Lower lobe of right lung (tissue), 2 donors: Measurements from ENCODE around the gene PDXDC1. TPM values are rescaled to one million over a fixed set of nuclear protein-coding genes. Genes with fewer than 3 reads are reported as not detected.
A peak's percentile ranks its signal among the peaks of the same experiment; 100 is the strongest.
"Not testable (repeated sequence)": the region's sequence is repeated elsewhere in the genome, so short reads cannot be mapped to it uniquely, and the experiment has no call there.

Experiments
- ATAC-seq, 2 donors: fragments of 200-7000 bp; cut with Tn5 transposase; one replicate each; pipeline ENCODE4 v1.9.1; 2020 to 2022; ENCODE audit warnings: mild to moderate bottlenecking in 2 of 2, moderate library complexity in 2 of 2
- DNase-seq: peaks from one replicate; pipeline ENCODE4 v3.0.0-alpha.2; 2020
- H3K27ac ChIP-seq: fragments of 200-600 bp; one replicate; pipeline ENCODE4 v1.8.0; 2022
- H3K27me3 ChIP-seq: fragments of 200-600 bp; one replicate; pipeline ENCODE4 v1.8.0; 2022; ENCODE audit warnings: low read depth
- H3K36me3 ChIP-seq: fragments of 200-600 bp; one replicate; pipeline ENCODE4 v1.8.0; 2022; ENCODE audit warnings: mild to moderate bottlenecking
- H3K4me1 ChIP-seq: fragments of 200-600 bp; one replicate; pipeline ENCODE4 v1.8.0; 2022
- H3K4me3 ChIP-seq: fragments of 200-600 bp; one replicate; pipeline ENCODE4 v1.8.0; 2022; ENCODE audit warnings: mild to moderate bottlenecking
- H3K9me3 ChIP-seq: fragments of 200-600 bp; one replicate; pipeline ENCODE4 v1.8.0; 2022
- CTCF ChIP-seq: fragments of 200-600 bp; IDR thresholded peaks from one replicate; pipeline ENCODE4 v1.8.0; 2022; ENCODE audit warnings: antibody characterized with exemption, mild to moderate bottlenecking
- intact Hi-C: fragments of 100-400 bp; cut with DNase I; formaldehyde crosslinking; loops from one replicate; pipeline ENCODE4 v1.11.0; 2022
- total RNA-seq: library from RNA; stranded (reverse); fragmentation: NEBNext Ultra II Directional; extraction: Animal tissue kit (Norgen Biotek cat#: 25700); gene quantifications from one replicate; pipeline ENCODE4 v1.2.1, GENCODE V29; 2021
- donor health status: DM: no; HTN: yes; CAD: no; lungs with severe emphysema.

Gene PDXDC1
- total RNA-seq, 1 donor from 2014 or later, result 103 TPM

DNA sequence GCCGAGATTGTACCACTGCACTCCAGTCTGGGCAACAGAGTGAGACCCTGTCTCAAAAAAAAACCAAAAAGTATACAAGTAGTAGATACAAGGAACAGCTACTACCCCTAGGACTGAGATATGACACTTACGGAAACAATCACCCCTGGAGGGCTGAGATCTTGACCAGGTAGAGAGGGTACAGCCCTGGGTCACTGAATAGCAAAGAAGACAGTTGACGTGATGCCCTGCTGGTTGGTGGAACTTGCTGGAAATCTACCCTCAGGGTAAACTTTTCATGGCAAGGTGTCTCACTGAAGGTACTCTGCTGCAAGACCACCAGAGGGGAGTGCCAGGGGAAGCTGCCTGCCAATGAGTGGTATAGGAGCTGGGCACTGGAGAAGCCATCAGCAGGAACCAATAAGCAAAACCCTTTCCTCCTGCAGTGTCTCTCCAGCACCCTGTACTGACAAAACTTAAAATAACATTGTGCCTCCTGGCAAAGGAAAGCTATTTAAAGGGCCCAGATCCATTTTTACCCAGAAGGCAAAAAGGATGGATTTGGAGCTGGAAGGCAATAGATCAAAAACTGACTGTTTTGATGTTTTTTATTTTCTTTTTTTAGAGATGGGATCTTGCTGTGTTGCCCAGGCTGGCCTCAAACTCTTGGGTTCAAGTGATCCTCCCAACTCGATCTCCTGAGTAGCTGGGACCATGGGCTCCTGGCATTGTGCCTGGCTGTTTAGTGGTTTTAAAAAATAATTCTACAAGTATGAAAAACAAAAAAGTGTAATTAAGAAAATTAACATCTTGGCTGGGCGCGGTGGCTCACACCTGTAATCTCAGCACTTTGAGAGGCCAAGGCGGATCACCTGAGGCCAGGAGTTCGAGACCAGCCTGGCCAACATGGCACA lies 11.3 kb upstream of the PDXDC1 start:
- no peaks in the 10 kb centered on the region for H3K4me1 ChIP-seq
- no peaks in the 10 kb centered on the region for H3K27me3 ChIP-seq
- TF ChIP-seq CTCF, result no peak
- no peaks in the 10 kb centered on the region for H3K36me3 ChIP-seq
- intact Hi-C loops, result no loop called here
- H3K4me3 ChIP-seq, result no peak overlapping the region
- H3K27ac ChIP-seq, result no peak overlapping the region
- no peak for ATAC-seq
- no peaks in the 10 kb centered on the region for H3K9me3 ChIP-seq
- no peak for DNase-seq

GRCh38 chr16:14965328-14965727 lies 9.5 kb upstream of the PDXDC1 start:
- Histone ChIP-seq H3K4me1 (no peaks in the 10 kb centered on the region), H3K36me3 (no peaks in the 10 kb centered on the region), H3K4me3 (no peak overlapping the region), H3K27ac (no peak overlapping the region), H3K9me3 (no peaks in the 10 kb centered on the region), H3K27me3 (no peaks in the 10 kb centered on the region)
- DNase-seq (no peak), ATAC-seq (no peak)
- intact Hi-C loops, result no loop called here
- no peak for TF ChIP-seq CTCF

GRCh38 chr16:14969795-14970194 lies 5.0 kb upstream of the PDXDC1 start:
- DNase-seq, H3K9me3 ChIP-seq, ATAC-seq, H3K4me1 ChIP-seq, H3K27me3 ChIP-seq, H3K4me3 ChIP-seq, intact Hi-C loops, H3K36me3 ChIP-seq, H3K27ac ChIP-seq: not testable (repeated sequence)

DNA sequence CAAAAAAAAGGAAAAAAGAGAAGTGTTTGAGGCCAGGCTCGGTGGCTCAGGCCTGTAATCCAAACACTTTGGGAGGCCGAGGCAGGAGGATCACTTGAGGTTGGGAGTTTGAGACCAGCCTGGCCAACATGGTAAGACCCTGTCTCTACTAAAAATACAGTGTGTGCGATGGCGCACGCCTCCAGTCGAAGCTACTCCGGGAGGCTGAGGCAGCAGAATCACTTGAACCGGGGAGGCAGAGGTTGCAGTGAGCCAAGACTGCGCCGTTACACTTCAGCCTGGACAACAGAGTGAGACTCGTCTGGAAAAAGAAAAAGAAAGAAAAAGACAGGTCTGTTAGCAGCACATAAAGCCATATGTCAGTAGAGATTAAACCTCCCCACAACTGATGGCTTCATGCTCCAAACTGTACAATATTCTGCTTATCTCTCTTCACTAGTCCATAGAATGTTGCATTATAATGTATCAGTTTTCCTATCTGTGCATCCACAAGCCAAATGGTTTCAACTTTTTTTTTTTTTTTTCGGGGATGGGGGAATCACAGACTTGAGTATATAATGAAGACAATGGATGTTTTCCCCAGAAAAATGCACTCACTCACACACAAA lies 3.1 kb upstream of the PDXDC1 start:
- intact Hi-C loops, H3K27ac ChIP-seq, H3K9me3 ChIP-seq, H3K27me3 ChIP-seq, H3K4me3 ChIP-seq, H3K36me3 ChIP-seq, ATAC-seq, DNase-seq: not testable (repeated sequence)
- H3K4me1 ChIP-seq, result peaks cover 17% of the 10 kb centered on the region

GRCh38 chr16:14973785-14974322 lies 972 bp upstream of the PDXDC1 start:
- H3K9me3 ChIP-seq, H3K36me3 ChIP-seq, DNase-seq, ATAC-seq, H3K27me3 ChIP-seq, intact Hi-C loops: not testable (repeated sequence)
- H3K4me1 ChIP-seq, result peaks cover 25% of the 10 kb centered on the region
- peak overlapping the region; percentile 88 for H3K27ac ChIP-seq
- H3K4me3 ChIP-seq, result peak overlapping the region; percentile 72

GRCh38 chr16:14974331-14974655 lies 533 bp upstream of the PDXDC1 start:
- intact Hi-C loops, DNase-seq, H3K27me3 ChIP-seq, ATAC-seq, H3K9me3 ChIP-seq, H3K36me3 ChIP-seq: not testable (repeated sequence)
- H3K27ac ChIP-seq, result peak overlapping the region; percentile 88
- peaks cover 29% of the 10 kb centered on the region for H3K4me1 ChIP-seq
- H3K4me3 ChIP-seq, result peak overlapping the region; percentile 72

- peak overlapping the region; percentile 88 for H3K27ac ChIP-seq
These were observed 780 bp downstream of the PDXDC1 start for GRCh38 chr16:14975418-14976194.

DNA sequence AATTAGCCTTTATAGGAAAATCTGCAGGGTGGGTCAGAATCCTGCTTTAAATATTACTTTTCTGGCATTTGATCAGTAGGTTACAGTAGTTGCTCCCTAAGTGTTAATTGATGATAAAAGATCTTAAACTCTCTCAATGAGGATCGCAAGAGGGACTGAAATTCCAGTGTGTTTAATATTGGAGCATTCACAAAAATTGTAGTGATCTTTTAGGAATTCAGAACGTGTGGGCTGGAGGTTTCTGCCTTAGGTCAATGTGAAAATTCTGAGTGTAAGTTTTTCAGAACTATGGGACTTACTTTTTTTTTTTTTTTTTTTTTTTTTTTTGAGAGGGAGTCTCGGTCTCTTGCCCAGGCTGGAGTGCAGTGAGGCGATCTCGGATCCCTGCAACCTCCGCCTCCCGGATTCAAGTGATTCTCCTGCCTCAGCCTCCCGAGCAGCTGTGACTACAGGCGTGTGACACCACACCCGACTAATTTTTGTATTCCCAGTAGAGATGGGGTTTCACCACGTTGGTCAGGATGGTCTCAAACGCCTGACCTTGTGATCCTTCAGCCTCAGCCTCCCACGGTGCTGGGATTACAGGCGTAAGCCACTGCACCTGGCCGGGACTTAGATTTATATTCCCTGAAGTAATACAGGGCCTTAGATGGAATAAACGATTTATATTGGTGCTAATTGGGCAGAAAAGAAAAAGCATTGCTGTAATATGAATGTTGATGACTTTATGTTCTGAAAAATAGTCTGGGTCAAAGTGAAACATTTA lies 2.3 kb downstream of the PDXDC1 start:
- H3K9me3 ChIP-seq, H3K4me3 ChIP-seq, H3K36me3 ChIP-seq, DNase-seq, H3K27me3 ChIP-seq, H3K27ac ChIP-seq, intact Hi-C loops, ATAC-seq: not testable (repeated sequence)
- H3K4me1 ChIP-seq, result peaks cover 32% of the 10 kb centered on the region

More at GRCh38 chr16:14975418-14976194, 780 bp downstream of the PDXDC1 start:
- H3K9me3 ChIP-seq, intact Hi-C loops, H3K36me3 ChIP-seq, H3K27me3 ChIP-seq: not testable (repeated sequence)
- H3K4me3 ChIP-seq, result peak overlapping the region; percentile 72
- peak; percentile 66 to 70 for ATAC-seq
- peak; percentile 81 for DNase-seq
- peaks cover 29% of the 10 kb centered on the region for H3K4me1 ChIP-seq

- DNase-seq, ATAC-seq, H3K27ac ChIP-seq, H3K36me3 ChIP-seq, H3K9me3 ChIP-seq, H3K4me3 ChIP-seq, H3K27me3 ChIP-seq, intact Hi-C loops: not testable (repeated sequence)
- peaks cover 33% of the 10 kb centered on the region for H3K4me1 ChIP-seq
These were observed 3.5 kb downstream of the PDXDC1 start for GRCh38 chr16:14978281-14978680.

DNA sequence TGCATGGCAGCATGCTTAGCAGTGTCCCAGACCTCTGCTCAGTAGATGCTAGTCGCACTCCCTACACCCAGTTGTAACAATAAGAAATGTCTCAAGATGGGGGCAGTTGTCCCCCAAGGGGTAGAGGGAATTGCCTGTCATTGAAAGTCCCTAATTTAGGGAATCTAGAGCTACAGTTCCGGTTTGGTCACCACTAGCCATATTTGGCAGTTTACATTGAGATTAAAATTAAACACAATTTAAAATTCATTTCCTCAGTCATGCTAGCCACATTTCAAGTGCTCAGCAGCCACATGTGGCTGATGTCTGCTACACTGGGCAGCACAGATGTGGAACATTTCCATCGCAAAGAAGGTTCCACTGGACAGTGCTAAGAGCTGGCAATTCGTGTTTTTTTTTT lies 4.1 kb downstream of the PDXDC1 start:
- H3K27ac ChIP-seq, DNase-seq, H3K36me3 ChIP-seq, ATAC-seq, H3K27me3 ChIP-seq, H3K4me3 ChIP-seq, H3K9me3 ChIP-seq, intact Hi-C loops: not testable (repeated sequence)
- H3K4me1 ChIP-seq, result peaks cover 32% of the 10 kb centered on the region
